H1 (cell line): ENCODE data around the gene CCNK. TPM values are rescaled to one million over a fixed set of nuclear protein-coding genes. Genes with fewer than 3 reads are reported as not detected.

ENCODE experiments used
- CTCF ChIA-PET: fragments of 300-600 bp; sonication (Branson Sonifier 250); formaldehyde crosslinking; loops from one replicate; lab custom pipeline; 2021; ENCODE audit not compliant: partially characterized antibody; lab: Charles Lee
- POLR2A ChIA-PET: fragments of 300-600 bp; sonication (Branson Sonifier 250); formaldehyde crosslinking; loops from one replicate; lab custom pipeline; 2021; ENCODE audit warnings: inconsistent platforms; ENCODE audit not compliant: partially characterized antibody; lab: Charles Lee
- DNase-seq, 2 experiments: peaks; one replicate each; pipeline versions ENCODE4 v3.0.0 to v3.0.0-alpha.2; 2010 to 2022; ENCODE audit warnings: low spot score in 2 of 2, low read depth in 1 of 2, mixed read lengths in 1 of 2
- FAIRE-seq: peaks from 2 replicates; lab custom pipeline; 2011; peaks lifted over from hg19 to GRCh38; lab: Jason Lieb, UNC
- H2AFZ ChIP-seq: 2 replicates; pipeline ENCODE4 v1.8.1; 2012; ENCODE audit warnings: low read length, inconsistent platforms
- H2AK5ac ChIP-seq: 2 replicates; pipeline ENCODE4 v1.6.1; 2013; ENCODE audit warnings: low read depth, low read length
- H2BK120ac ChIP-seq: replicated peaks from 2 replicates; pipeline ENCODE3; 2013; ENCODE audit warnings: low read depth, low read length, inconsistent platforms
- H2BK12ac ChIP-seq: 2 replicates; pipeline ENCODE4 v1.6.1; 2013; ENCODE audit warnings: low read depth, low read length
- H2BK15ac ChIP-seq: 2 replicates; pipeline ENCODE4 v1.6.1; 2013; ENCODE audit warnings: low read length
- H2BK20ac ChIP-seq: 2 replicates; pipeline ENCODE4 v1.6.1; 2013; ENCODE audit warnings: low read length
- H2BK5ac ChIP-seq: 2 replicates; pipeline ENCODE4 v1.6.1; 2013; ENCODE audit warnings: low read depth, low read length
- H3K14ac ChIP-seq: 2 replicates; pipeline ENCODE4 v1.6.1; 2013; ENCODE audit warnings: inconsistent platforms; ENCODE audit not compliant: insufficient read length
- H3K18ac ChIP-seq: 2 replicates; pipeline ENCODE4 v1.6.1; 2013; ENCODE audit warnings: low read length; ENCODE audit errors: extremely low read depth
- H3K23ac ChIP-seq: 2 replicates; pipeline ENCODE4 v1.6.1; 2013; ENCODE audit warnings: inconsistent platforms; ENCODE audit not compliant: insufficient read length
- H3K23me2 ChIP-seq: 2 replicates; pipeline ENCODE4 v1.6.1; 2013; ENCODE audit warnings: low read depth, low read length
- H3K27ac ChIP-seq: 2 replicates; pipeline ENCODE4 v1.6.1; 2011; ENCODE audit warnings: low read depth, low read length, inconsistent platforms
- H3K27me3 ChIP-seq, 4 experiments: replicated peaks in 1 of 4; 1 replicate in 1 of 4; 2 replicates in 3 of 4; pipeline versions ENCODE4 v1.6.1 to v1.8.1; 2011 to 2013; ENCODE audit warnings: low read length in 3 of 4, mild to moderate bottlenecking in 3 of 4, inconsistent platforms in 2 of 4, mixed read lengths in 2 of 4, moderate library complexity in 1 of 4; ENCODE audit not compliant: control insufficient read depth in 3 of 4, insufficient read depth in 3 of 4; ENCODE audit errors: extremely low read depth in 1 of 4
- H3K36me3 ChIP-seq, 4 experiments: 2 replicates each; pipeline versions ENCODE4 v1.6.1 to v1.8.1; 2011 to 2013; ENCODE audit warnings: mild to moderate bottlenecking in 4 of 4, low read length in 3 of 4, moderate library complexity in 2 of 4, control low read depth in 1 of 4, inconsistent platforms in 1 of 4; ENCODE audit not compliant: insufficient read depth in 4 of 4, control insufficient read depth in 2 of 4
- H3K4ac ChIP-seq: replicated peaks from 2 replicates; pipeline ENCODE3; 2013; ENCODE audit warnings: low read length, low read depth, mixed read lengths, inconsistent platforms; ENCODE audit not compliant: insufficient read length
- H3K4me1 ChIP-seq, 4 experiments: replicated peaks in 1 of 4; 1 replicate in 1 of 4; 2 replicates in 3 of 4; pipeline versions ENCODE4 v1.6.1 to v1.8.1; 2011 to 2013; ENCODE audit warnings: low read length in 3 of 4, inconsistent platforms in 2 of 4, mixed read lengths in 1 of 4; ENCODE audit not compliant: insufficient read depth in 4 of 4, control insufficient read depth in 3 of 4
- H3K4me2 ChIP-seq, 2 experiments: 2 replicates each; pipeline versions ENCODE4 v1.6.1 to v1.8.1; 2011 to 2013; ENCODE audit warnings: low read depth in 2 of 2, low read length in 2 of 2, control low read depth in 1 of 2, inconsistent platforms in 1 of 2, mild to moderate bottlenecking in 1 of 2; ENCODE audit not compliant: insufficient read depth in 1 of 2
- H3K4me3 ChIP-seq, 4 experiments: fragments of 200-600, 300-600 bp in 1 of 4; sonication (generic), shearing (Covaris generic), sonication (Bioruptor Twin) in 1 of 4; 2 replicates each; pipeline versions ENCODE4 v1.5.1 to v1.8.1; 2011 to 2016; ENCODE audit warnings: low read length in 4 of 4, low read depth in 3 of 4, control low read depth in 2 of 4, inconsistent platforms in 2 of 4, mild to moderate bottlenecking in 2 of 4, mixed read lengths in 1 of 4, moderate library complexity in 1 of 4; ENCODE audit not compliant: insufficient read depth in 2 of 4; ENCODE audit errors: extremely low read depth in 1 of 4
- H3K56ac ChIP-seq: replicated peaks from 2 replicates; pipeline ENCODE3; 2013; ENCODE audit warnings: low read depth, mild to moderate bottlenecking, mixed read lengths, low read length, inconsistent platforms; ENCODE audit not compliant: insufficient read length
- H3K79me1 ChIP-seq: 2 replicates; pipeline ENCODE4 v1.6.1; 2013; ENCODE audit warnings: low read depth, low read length, control low read depth
- H3K79me2 ChIP-seq, 2 experiments: 2 replicates each; pipeline versions ENCODE4 v1.6.1 to v1.8.1; 2012 to 2013; ENCODE audit warnings: low read length in 2 of 2, mild to moderate bottlenecking in 2 of 2, inconsistent platforms in 1 of 2; ENCODE audit not compliant: insufficient read depth in 2 of 2, control insufficient read depth in 1 of 2
- H3K9ac ChIP-seq, 4 experiments: replicated peaks in 1 of 4; 1 replicate in 1 of 4; 2 replicates in 3 of 4; pipeline versions ENCODE4 v1.6.1 to v1.8.1; 2011 to 2013; ENCODE audit warnings: low read depth in 3 of 4, low read length in 3 of 4, control low read depth in 2 of 4, mild to moderate bottlenecking in 2 of 4, moderate library complexity in 2 of 4, inconsistent platforms in 1 of 4; ENCODE audit errors: extremely low read depth in 1 of 4
- H3K9me3 ChIP-seq, 2 experiments: 2 replicates each; pipeline versions ENCODE4 v1.6.1 to v1.8.1; 2012 to 2013; ENCODE audit warnings: mild to moderate bottlenecking in 2 of 2, moderate library complexity in 2 of 2, control low read depth in 1 of 2, inconsistent platforms in 1 of 2, low read depth in 1 of 2, low read length in 1 of 2, mixed read lengths in 1 of 2; ENCODE audit not compliant: insufficient read depth in 2 of 2
- H4K20me1 ChIP-seq, 2 experiments: replicated peaks in 1 of 2; 2 replicates each; pipeline versions ENCODE3 to v1.8.1; 2011 to 2013; ENCODE audit warnings: inconsistent platforms in 2 of 2, low read length in 2 of 2, mild to moderate bottlenecking in 1 of 2; ENCODE audit not compliant: insufficient read depth in 2 of 2, control insufficient read depth in 1 of 2
- H4K5ac ChIP-seq: 2 replicates; pipeline ENCODE4 v1.6.1; 2013; ENCODE audit warnings: low read length, low read depth, mixed read lengths, inconsistent platforms; ENCODE audit not compliant: insufficient read length
- H4K8ac ChIP-seq: 2 replicates; pipeline ENCODE4 v1.8.0; 2013; ENCODE audit warnings: mild to moderate bottlenecking, moderate library complexity, low read length, inconsistent platforms; ENCODE audit not compliant: insufficient read depth; ENCODE audit errors: extremely low read depth
- H4K91ac ChIP-seq: replicated peaks from 2 replicates; pipeline ENCODE3; 2013; ENCODE audit warnings: low read length, mixed read lengths, inconsistent platforms; ENCODE audit not compliant: insufficient read length
- CEBPB ChIP-seq: IDR thresholded peaks from 2 replicates; pipeline ENCODE4 v1.6.1; 2012; ENCODE audit warnings: low read depth, low read length
- CHD1 ChIP-seq: IDR thresholded peaks from 2 replicates; pipeline ENCODE4 v1.6.1; 2012; ENCODE audit warnings: low read depth, low read length, improper control_type of control experiment
- FOSL1 ChIP-seq: IDR thresholded peaks from 2 replicates; pipeline ENCODE4 v1.6.1; 2011; ENCODE audit warnings: mild to moderate bottlenecking, low read depth, low read length, moderate library complexity; ENCODE audit not compliant: insufficient read depth
- HDAC6 ChIP-seq: IDR thresholded peaks from one replicate; pipeline ENCODE4 v1.7.1; 2012; ENCODE audit warnings: low read depth, mild to moderate bottlenecking, inconsistent platforms, low read length, moderate library complexity
- KDM5A ChIP-seq: fragments of 200-600 bp; IDR thresholded peaks from 2 replicates; pipeline ENCODE4 v1.7.1; 2012; ENCODE audit warnings: mild to moderate bottlenecking, low read length, inconsistent platforms, mixed read lengths
- MAFK ChIP-seq: IDR thresholded peaks from 2 replicates; pipeline ENCODE4 v1.6.1; 2012; ENCODE audit warnings: low read depth, mild to moderate bottlenecking, improper control_type of control experiment, low read length
- POU5F1 ChIP-seq: IDR thresholded peaks from 2 replicates; pipeline ENCODE4 v1.6.1; 2011; ENCODE audit warnings: low read depth, mild to moderate bottlenecking, low read length, moderate library complexity
- RFX5 ChIP-seq: IDR thresholded peaks from 2 replicates; pipeline ENCODE4 v1.6.1; 2011; ENCODE audit warnings: low read depth, low read length, improper control_type of control experiment, borderline replicate concordance
- RXRA ChIP-seq: IDR thresholded peaks from 2 replicates; pipeline ENCODE4 v1.6.1; 2011; ENCODE audit warnings: low read depth, mild to moderate bottlenecking, low read length, moderate library complexity; ENCODE audit not compliant: insufficient read depth
- SIX5 ChIP-seq: IDR thresholded peaks from 2 replicates; pipeline ENCODE4 v1.6.1; 2011; ENCODE audit warnings: mild to moderate bottlenecking, low read depth, low read length
- SP4 ChIP-seq: IDR thresholded peaks from 2 replicates; pipeline ENCODE4 v1.6.1; 2012; ENCODE audit warnings: low read length, inconsistent platforms
- YY1 ChIP-seq: IDR thresholded peaks from 2 replicates; pipeline ENCODE4 v1.6.1; 2011; ENCODE audit warnings: low read depth, mild to moderate bottlenecking, low read length
- WGBS, 2 experiments: shearing (Covaris generic) in 1 of 2; methylation state at CpG; one replicate each; pipeline versions ENCODE4 v1.1.6 to v1.1.7; 2013 to 2015; ENCODE audit warnings: low lambda C conversion rate in 2 of 2, mixed read lengths in 2 of 2, inconsistent platforms in 1 of 2, low coverage in 1 of 2, missing lambda C conversion rate in 1 of 2; ENCODE audit not compliant: insufficient replicate concordance in 2 of 2, insufficient coverage in 1 of 2, insufficient read length in 1 of 2; ENCODE audit errors: extremely low coverage in 1 of 2, missing lambda C conversion rate in 1 of 2; 5-methylcytosine and 5-hydroxymethylcytosine counted together
- polyA plus RNA-seq, 7 experiments: library from polyadenylated mRNA; depleted of rRNA in 3 of 7; stranded (reverse) in 5 of 7; unstranded in 2 of 7; fragments of >200 nt in 5 of 7; fragments of 200-250 nt in 2 of 7; gene quantifications; 1 replicate in 5 of 7; 2 replicates in 1 of 7; 4 replicates in 1 of 7; pipeline versions ENCODE4 v1.2.1 to v1.2.3, GENCODE V29; 2011 to 2013; ENCODE audit warnings: missing spikeins in 2 of 7, mixed read lengths in 2 of 7
- total RNA-seq: library from RNA; stranded (reverse); fragmentation: NEBNext Ultra II Directional; extraction: Animal tissue kit (Norgen Biotek cat#: 25700); gene quantifications from 2 replicates; pipeline ENCODE4 v1.2.1, GENCODE V29; 2021
- TF ChIP-seq, protein P1 (sequence below), 3 experiments: IDR thresholded peaks; 1 replicate in 2 of 3; 2 replicates in 1 of 3; pipeline versions ENCODE4 v1.5.1 to v1.6.1; 2011; ENCODE audit warnings: low read length in 3 of 3, mild to moderate bottlenecking in 3 of 3, inconsistent platforms in 2 of 3, low read depth in 1 of 3, moderate library complexity in 1 of 3; ENCODE audit not compliant: insufficient read depth in 1 of 3; ENCODE audit errors: control extremely low read depth in 1 of 3

Gene CCNK
- total and polyA plus RNA-seq, 2 of the 8 experiments (the other 6 are each of a cell fraction or from before 2014, with no cell fraction given), result 10.7 to 82.7 TPM

GRCh38 chr14:99454246-99454645 is 27.0 kb upstream of the CCNK start:
- Histone ChIP-seq H2AK5ac (no peak overlapping the region), H2BK5ac (peak overlapping the region; percentile 35; the same call in 1 of the 2 replicates), H3K36me3 (peaks cover 4 to 11% (median 10%) of the 10 kb centered on the region in 4 experiments; a peak in 5 of 8 replicates), H3K4me1 (no peaks in the 10 kb centered on the region), H3K14ac (no peak overlapping the region), H3K23me2 (no peaks in the 10 kb centered on the region), H2AFZ (no peak overlapping the region), H3K56ac (no peak overlapping the region), H2BK120ac (no peak overlapping the region), H2BK15ac (no peak overlapping the region), H3K27me3 (no peaks in the 10 kb centered on the region), H3K23ac (no peak overlapping the region), H3K18ac (no peak overlapping the region), H3K9ac (no peak overlapping the region), H4K20me1 (no peaks in the 10 kb centered on the region), H4K91ac (no peak overlapping the region), H3K9me3 (no peaks in the 10 kb centered on the region), H3K79me1 (no peaks in the 10 kb centered on the region), H3K4me2 (no peak overlapping the region), H3K4ac (no peak overlapping the region), H3K4me3 (no peak overlapping the region), H4K5ac (no peak overlapping the region), H2BK12ac (no peak overlapping the region), H2BK20ac (no peak overlapping the region), H4K8ac (no peak overlapping the region), H3K27ac (no peak overlapping the region), H3K79me2 (no peaks in the 10 kb centered on the region; a peak in 1 of 4 replicates)
- ChIA-PET POLR2A (no interaction called here), CTCF (interaction anchor here (0.5 to 1.7 kb wide), 4 partner anchors 8 to 1071 kb away, joined by 3 to 4 read pairs (median 4); no protein-coding TSS in a partner anchor)
- FAIRE-seq, result no peak
- no peak for DNase-seq
- WGBS, 2 experiments, result 66% methylated on average over 3 of the region's 3 CpGs; no CpG with 5 or more reads in 1 of the 2 experiments
- TF ChIP-seq YY1 (no peak), KDM5A (no peak), FOSL1 (no peak), SIX5 (no peak), CHD1 (no peak), RXRA (no peak), HDAC6 (no peak), MAFK (no peak), POU5F1 (no peak), CEBPB (no peak), RFX5 (no peak), SP4 (no peak)
- TF ChIP-seq, protein P1, sequence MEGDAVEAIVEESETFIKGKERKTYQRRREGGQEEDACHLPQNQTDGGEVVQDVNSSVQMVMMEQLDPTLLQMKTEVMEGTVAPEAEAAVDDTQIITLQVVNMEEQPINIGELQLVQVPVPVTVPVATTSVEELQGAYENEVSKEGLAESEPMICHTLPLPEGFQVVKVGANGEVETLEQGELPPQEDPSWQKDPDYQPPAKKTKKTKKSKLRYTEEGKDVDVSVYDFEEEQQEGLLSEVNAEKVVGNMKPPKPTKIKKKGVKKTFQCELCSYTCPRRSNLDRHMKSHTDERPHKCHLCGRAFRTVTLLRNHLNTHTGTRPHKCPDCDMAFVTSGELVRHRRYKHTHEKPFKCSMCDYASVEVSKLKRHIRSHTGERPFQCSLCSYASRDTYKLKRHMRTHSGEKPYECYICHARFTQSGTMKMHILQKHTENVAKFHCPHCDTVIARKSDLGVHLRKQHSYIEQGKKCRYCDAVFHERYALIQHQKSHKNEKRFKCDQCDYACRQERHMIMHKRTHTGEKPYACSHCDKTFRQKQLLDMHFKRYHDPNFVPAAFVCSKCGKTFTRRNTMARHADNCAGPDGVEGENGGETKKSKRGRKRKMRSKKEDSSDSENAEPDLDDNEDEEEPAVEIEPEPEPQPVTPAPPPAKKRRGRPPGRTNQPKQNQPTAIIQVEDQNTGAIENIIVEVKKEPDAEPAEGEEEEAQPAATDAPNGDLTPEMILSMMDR (IDR thresholded peaks at IDR 0.05; ENCODE audit: control extremely low read depth in 1 of 3, insufficient read depth in 1 of 3, low read depth in 1 of 3, low read length in 3 of 3), result no peak
